A549 (cell line): ENCODE measurements around the gene ETV7. TPM values are rescaled to one million over a fixed set of nuclear protein-coding genes. Genes with fewer than 3 reads are reported as not detected.

ENCODE experiments used
- ATAC-seq, 2 experiments: fragments of 200-7000 bp in 1 of 2; fragments of >200 bp in 1 of 2; cut with Nextera tagmentation in 1 of 2; cut with Tn5 transposase in 1 of 2; 3 replicates each; pipeline versions ENCODE4 v1.8.0 to v1.9.1; 2018 to 2020; ENCODE audit warnings: mild to moderate bottlenecking in 1 of 2, moderate library complexity in 1 of 2
- CTCF ChIA-PET: fragments of 300-600 bp; sonication (Branson Sonifier 250); formaldehyde crosslinking; extraction: SDS; loops from one replicate; lab custom pipeline; 2021; ENCODE audit warnings: antibody characterized with exemption, inconsistent platforms; lab: Yijun Ruan, JAX
- POLR2A ChIA-PET: fragments of 350-600 bp; formaldehyde crosslinking; extraction: SDS; loops from one replicate; lab custom pipeline; 2021; ENCODE audit warnings: antibody characterized with exemption, inconsistent platforms; lab: Yijun Ruan, JAX
- DNase-seq, 2 experiments: peaks; one replicate each; pipeline versions ENCODE4 v3.0.0 to v3.0.0-alpha.2; 2011 to 2016; ENCODE audit warnings: low read depth in 1 of 2, low spot score in 1 of 2
- FAIRE-seq: peaks from 2 replicates; lab custom pipeline; 2011; peaks lifted over from hg19 to GRCh38; lab: Jason Lieb, UNC
- H3K27ac ChIP-seq, 2 experiments: fragments of >200 bp; sonication (Bioruptor Twin); formaldehyde crosslinking; 3 replicates each; pipeline ENCODE4 v1.5.1; 2016 to 2017
- H3K4me1 ChIP-seq: fragments of >200 bp; sonication (Bioruptor Twin); formaldehyde crosslinking; 3 replicates; pipeline ENCODE4 v1.6.1; 2016
- H3K4me2 ChIP-seq: fragments of >200 bp; sonication (Bioruptor Twin); formaldehyde crosslinking; 3 replicates; pipeline ENCODE4 v1.6.1; 2016
- H3K4me3 ChIP-seq: fragments of >200 bp; sonication (Bioruptor Twin); formaldehyde crosslinking; 3 replicates; pipeline ENCODE4 v1.5.1; 2016
- H3K9me3 ChIP-seq: fragments of >200 bp; sonication (Bioruptor Twin); formaldehyde crosslinking; 3 replicates; pipeline ENCODE4 v1.6.1; 2016
- ATOH8 ChIP-seq: fragments of 250-450 bp; sonication (Bioruptor Pico); IDR thresholded peaks from 2 replicates; pipeline ENCODE4 v1.5.0; 2020; ENCODE audit warnings: low read depth, mild to moderate bottlenecking, moderate library complexity
- CBX2 ChIP-seq: fragments of 200-600 bp; sonication (generic); IDR thresholded peaks from 2 replicates; pipeline ENCODE4 v1.6.1; 2016; ENCODE audit warnings: low read depth, mild to moderate bottlenecking, borderline replicate concordance
- EHF ChIP-seq: fragments of 250-450 bp; sonication (Bioruptor Pico); IDR thresholded peaks from 2 replicates; pipeline ENCODE4 v1.5.0; 2020; ENCODE audit warnings: mild to moderate bottlenecking
- EHMT2 ChIP-seq: fragments of 200-600 bp; sonication (generic); IDR thresholded peaks from 2 replicates; pipeline ENCODE4 v1.6.1; 2016; ENCODE audit warnings: antibody characterized with exemption, low read depth, mild to moderate bottlenecking, moderate library complexity
- EP300 ChIP-seq, 2 experiments: fragments of >200 bp; sonication (Bioruptor Twin); formaldehyde crosslinking; IDR thresholded peaks; 2 replicates in 1 of 2; 3 replicates in 1 of 2; pipeline ENCODE4 v1.6.1; 2016 to 2017
- ESRRA ChIP-seq: fragments of 150-350 bp; IDR thresholded peaks from 2 replicates; pipeline ENCODE4 v1.6.1; 2014; ENCODE audit warnings: mild to moderate bottlenecking, low read length, borderline replicate concordance
- FOSL2 ChIP-seq, 2 experiments: fragments of 450-650 bp in 1 of 2; fragments of >200 bp in 1 of 2; sonication (Bioruptor Twin) in 1 of 2; formaldehyde crosslinking; IDR thresholded peaks; 2 replicates each; pipeline versions ENCODE4 v1.5.0 to v1.6.1; 2016 to 2020; ENCODE audit warnings: mild to moderate bottlenecking in 1 of 2, moderate library complexity in 1 of 2
- GATA3 ChIP-seq: IDR thresholded peaks from 2 replicates; pipeline ENCODE4 v1.6.1; 2012; ENCODE audit warnings: borderline replicate concordance
- HMGXB4 ChIP-seq: fragments of 250-450 bp; sonication (Bioruptor Pico); IDR thresholded peaks from 2 replicates; pipeline ENCODE4 v1.5.0; 2021; ENCODE audit warnings: mild to moderate bottlenecking, moderate library complexity, borderline replicate concordance
- JUNB ChIP-seq: fragments of >200 bp; sonication (Bioruptor Twin); formaldehyde crosslinking; IDR thresholded peaks from 2 replicates; pipeline ENCODE4 v1.6.1; 2016
- KDM1A ChIP-seq: fragments of 200-600 bp; sonication (generic); IDR thresholded peaks from 2 replicates; pipeline ENCODE4 v1.6.1; 2016; ENCODE audit warnings: low read depth, mild to moderate bottlenecking
- KDM5A ChIP-seq: fragments of 200-600 bp; sonication (generic); IDR thresholded peaks from 2 replicates; pipeline ENCODE4 v1.6.1; 2016; ENCODE audit warnings: antibody characterized with exemption, mild to moderate bottlenecking
- MAZ ChIP-seq: fragments of 150-350 bp; IDR thresholded peaks from 2 replicates; pipeline ENCODE4 v1.6.1; 2014; ENCODE audit warnings: antibody characterized with exemption, low read depth, low read length, borderline replicate concordance
- NFE2L2 ChIP-seq: fragments of 150-350 bp; conservative IDR thresholded peaks from 2 replicates; pipeline ENCODE4 v1.6.1; 2014; ENCODE audit warnings: low read length
- PBX3 ChIP-seq: IDR thresholded peaks from 2 replicates; pipeline ENCODE4 v1.6.1; 2012
- PHF8 ChIP-seq: fragments of 200-600 bp; sonication (generic); IDR thresholded peaks from 2 replicates; pipeline ENCODE4 v1.6.1; 2016; ENCODE audit warnings: low read depth, mild to moderate bottlenecking, antibody characterized with exemption, moderate library complexity, borderline replicate concordance
- RARB ChIP-seq: fragments of 250-450 bp; sonication (Bioruptor Pico); IDR thresholded peaks from 2 replicates; pipeline ENCODE4 v1.8.0; 2021; ENCODE audit warnings: mild to moderate bottlenecking, moderate library complexity
- RCOR1 ChIP-seq: fragments of 150-350 bp; IDR thresholded peaks from 2 replicates; pipeline ENCODE4 v1.6.1; 2014; ENCODE audit warnings: antibody characterized with exemption, low read length, low read depth
- RFX5 ChIP-seq: fragments of 450-650 bp; IDR thresholded peaks from 2 replicates; pipeline ENCODE4 v1.7.1; 2014; ENCODE audit warnings: antibody characterized with exemption, mild to moderate bottlenecking, moderate library complexity
- RNF2 ChIP-seq: fragments of 200-600 bp; sonication (generic); IDR thresholded peaks from 2 replicates; pipeline ENCODE4 v1.6.1; 2016; ENCODE audit warnings: low read depth, mild to moderate bottlenecking, antibody characterized with exemption, moderate library complexity, borderline replicate concordance
- SREBF2 ChIP-seq: fragments of 450-650 bp; IDR thresholded peaks from 2 replicates; pipeline ENCODE4 v1.6.1; 2014; ENCODE audit warnings: mild to moderate bottlenecking, moderate library complexity
- ZNF302 ChIP-seq: fragments of 250-450 bp; sonication (Bioruptor Pico); IDR thresholded peaks from 2 replicates; pipeline ENCODE4 v1.9.0; 2021; ENCODE audit warnings: inconsistent platforms, mild to moderate bottlenecking, moderate library complexity
- ZSCAN20 ChIP-seq: fragments of 250-450 bp; sonication (Bioruptor Pico); IDR thresholded peaks from 2 replicates; pipeline ENCODE4 v1.8.0; 2022; ENCODE audit warnings: mild to moderate bottlenecking, moderate library complexity
- WGBS: methylation state at CpG from one replicate; pipeline ENCODE4 v1.1.6; 2017; ENCODE audit errors: missing lambda C conversion rate; 5-methylcytosine and 5-hydroxymethylcytosine counted together
- polyA plus RNA-seq, 4 experiments: library from polyadenylated mRNA; depleted of rRNA in 3 of 4; stranded (reverse); fragments of >200 nt; fragmentation: RNase III in 1 of 4; extraction: RNeasy Plus Mini Kit Qiagen cat#74134 plus additional on column Dnase treatment in 1 of 4; gene quantifications; 2 replicates in 3 of 4; 3 replicates in 1 of 4; pipeline ENCODE4 v1.2.3, GENCODE V29; 2011 to 2017

Gene ETV7
- polyA plus RNA-seq, 2 of the 4 experiments (the other 2 are of a cell fraction) = 0.05 TPM; not detected in 1

GRCh38 chr6:36377594-36377993 is 9.9 kb downstream of the ETV7 start:
- POLR2A ChIA-PET = no interaction called here
- Histone ChIP-seq H3K4me2 (no peak overlapping the region), H3K27ac (no peak overlapping the region), H3K4me1 (no peaks in the 10 kb centered on the region), H3K4me3 (no peak overlapping the region), H3K9me3 (no peaks in the 10 kb centered on the region)
- DNase-seq (no peak), ATAC-seq (no peak), FAIRE-seq (no peak)
- CTCF ChIA-PET = interaction anchor here (0.6 kb wide), 1 partner anchor 33 kb away, joined by 3 read pairs; no protein-coding TSS in a partner anchor
- TF ChIP-seq RNF2 = no peak
- TF ChIP-seq MAZ = no peak
- TF ChIP-seq PBX3 = no peak
- no peak for TF ChIP-seq JUNB
- no peak for TF ChIP-seq RARB (CRISPR knock-in tag)
- TF ChIP-seq FOSL2 (IDR thresholded peaks at IDR 0.05) = no peak
- no peak for TF ChIP-seq FOSL2 (CRISPR knock-in tag; IDR thresholded peaks at IDR 0.05)
- TF ChIP-seq ZNF302 (CRISPR knock-in tag) = no peak
- no peak for TF ChIP-seq HMGXB4 (CRISPR knock-in tag)
- no peak for TF ChIP-seq RFX5
- no peak for TF ChIP-seq EHF (CRISPR knock-in tag)
- no peak for TF ChIP-seq CBX2
- no peak for TF ChIP-seq SREBF2
- no peak for TF ChIP-seq ATOH8 (CRISPR knock-in tag)
- TF ChIP-seq RCOR1 = no peak
- no peak for TF ChIP-seq GATA3
- TF ChIP-seq PHF8 = no peak
- TF ChIP-seq KDM5A = no peak
- WGBS = 74% methylated on average over 5 of the region's 5 CpGs

GRCh38 chr6:36376742-36377141 is 10.7 kb downstream of the ETV7 start:
- Histone ChIP-seq H3K4me2 (no peak overlapping the region), H3K4me1 (no peaks in the 10 kb centered on the region), H3K27ac (no peak overlapping the region), H3K9me3 (no peaks in the 10 kb centered on the region), H3K4me3 (no peak overlapping the region)
- TF ChIP-seq EHMT2 = no peak
- TF ChIP-seq NFE2L2 = no peak
- TF ChIP-seq ESRRA = no peak
- no peak for TF ChIP-seq EHF (CRISPR knock-in tag)
- no peak for TF ChIP-seq HMGXB4 (CRISPR knock-in tag)
- no peak for TF ChIP-seq ZSCAN20 (CRISPR knock-in tag)
- TF ChIP-seq JUNB = no peak
- TF ChIP-seq CBX2 = no peak
- no peak for TF ChIP-seq KDM1A
- TF ChIP-seq EP300 (IDR thresholded peaks at IDR 0.05) = no peak
- TF ChIP-seq RFX5 = no peak
- no peak for FAIRE-seq
- CTCF ChIA-PET = interaction anchor here (0.7 kb wide), 1 partner anchor 60 kb away, joined by 4 read pairs; no protein-coding TSS in a partner anchor
- ATAC-seq = no peak
- 89% methylated on average over 8 of the region's 8 CpGs for whole genome bisulfite sequencing
- DNase-seq = no peak
- POLR2A ChIA-PET = no interaction called here
